H1 (cell line): ENCODE data around the gene BDKRB1. TPM values are rescaled to one million over a fixed set of nuclear protein-coding genes. Genes with fewer than 3 reads are reported as not detected.

Source experiments
- CTCF ChIA-PET: fragments of 300-600 bp; sonication (Branson Sonifier 250); formaldehyde crosslinking; loops from one replicate; lab custom pipeline; 2021; ENCODE audit not compliant: partially characterized antibody; lab: Charles Lee
- POLR2A ChIA-PET: fragments of 300-600 bp; sonication (Branson Sonifier 250); formaldehyde crosslinking; loops from one replicate; lab custom pipeline; 2021; ENCODE audit warnings: inconsistent platforms; ENCODE audit not compliant: partially characterized antibody; lab: Charles Lee
- DNase-seq, 2 experiments: peaks; one replicate each; pipeline versions ENCODE4 v3.0.0 to v3.0.0-alpha.2; 2010 to 2022; ENCODE audit warnings: low spot score in 2 of 2, low read depth in 1 of 2, mixed read lengths in 1 of 2
- FAIRE-seq: peaks from 2 replicates; lab custom pipeline; 2011; peaks lifted over from hg19 to GRCh38; lab: Jason Lieb, UNC
- H2AFZ ChIP-seq: 2 replicates; pipeline ENCODE4 v1.8.1; 2012; ENCODE audit warnings: low read length, inconsistent platforms
- H2AK5ac ChIP-seq: 2 replicates; pipeline ENCODE4 v1.6.1; 2013; ENCODE audit warnings: low read depth, low read length
- H2BK120ac ChIP-seq: replicated peaks from 2 replicates; pipeline ENCODE3; 2013; ENCODE audit warnings: low read depth, low read length, inconsistent platforms
- H2BK12ac ChIP-seq: 2 replicates; pipeline ENCODE4 v1.6.1; 2013; ENCODE audit warnings: low read depth, low read length
- H2BK15ac ChIP-seq: 2 replicates; pipeline ENCODE4 v1.6.1; 2013; ENCODE audit warnings: low read length
- H2BK20ac ChIP-seq: 2 replicates; pipeline ENCODE4 v1.6.1; 2013; ENCODE audit warnings: low read length
- H2BK5ac ChIP-seq: 2 replicates; pipeline ENCODE4 v1.6.1; 2013; ENCODE audit warnings: low read depth, low read length
- H3K14ac ChIP-seq: 2 replicates; pipeline ENCODE4 v1.6.1; 2013; ENCODE audit warnings: inconsistent platforms; ENCODE audit not compliant: insufficient read length
- H3K18ac ChIP-seq: 2 replicates; pipeline ENCODE4 v1.6.1; 2013; ENCODE audit warnings: low read length; ENCODE audit errors: extremely low read depth
- H3K23ac ChIP-seq: 2 replicates; pipeline ENCODE4 v1.6.1; 2013; ENCODE audit warnings: inconsistent platforms; ENCODE audit not compliant: insufficient read length
- H3K23me2 ChIP-seq: 2 replicates; pipeline ENCODE4 v1.6.1; 2013; ENCODE audit warnings: low read depth, low read length
- H3K27ac ChIP-seq: 2 replicates; pipeline ENCODE4 v1.6.1; 2011; ENCODE audit warnings: low read depth, low read length, inconsistent platforms
- H3K27me3 ChIP-seq, 4 experiments: replicated peaks in 1 of 4; 1 replicate in 1 of 4; 2 replicates in 3 of 4; pipeline versions ENCODE4 v1.6.1 to v1.8.1; 2011 to 2013; ENCODE audit warnings: low read length in 3 of 4, mild to moderate bottlenecking in 3 of 4, inconsistent platforms in 2 of 4, mixed read lengths in 2 of 4, moderate library complexity in 1 of 4; ENCODE audit not compliant: control insufficient read depth in 3 of 4, insufficient read depth in 3 of 4; ENCODE audit errors: extremely low read depth in 1 of 4
- H3K36me3 ChIP-seq, 4 experiments: 2 replicates each; pipeline versions ENCODE4 v1.6.1 to v1.8.1; 2011 to 2013; ENCODE audit warnings: mild to moderate bottlenecking in 4 of 4, low read length in 3 of 4, moderate library complexity in 2 of 4, control low read depth in 1 of 4, inconsistent platforms in 1 of 4; ENCODE audit not compliant: insufficient read depth in 4 of 4, control insufficient read depth in 2 of 4
- H3K4ac ChIP-seq: replicated peaks from 2 replicates; pipeline ENCODE3; 2013; ENCODE audit warnings: low read length, low read depth, mixed read lengths, inconsistent platforms; ENCODE audit not compliant: insufficient read length
- H3K4me1 ChIP-seq, 4 experiments: replicated peaks in 1 of 4; 1 replicate in 1 of 4; 2 replicates in 3 of 4; pipeline versions ENCODE4 v1.6.1 to v1.8.1; 2011 to 2013; ENCODE audit warnings: low read length in 3 of 4, inconsistent platforms in 2 of 4, mixed read lengths in 1 of 4; ENCODE audit not compliant: insufficient read depth in 4 of 4, control insufficient read depth in 3 of 4
- H3K4me2 ChIP-seq, 2 experiments: 2 replicates each; pipeline versions ENCODE4 v1.6.1 to v1.8.1; 2011 to 2013; ENCODE audit warnings: low read depth in 2 of 2, low read length in 2 of 2, control low read depth in 1 of 2, inconsistent platforms in 1 of 2, mild to moderate bottlenecking in 1 of 2; ENCODE audit not compliant: insufficient read depth in 1 of 2
- H3K4me3 ChIP-seq, 4 experiments: fragments of 200-600, 300-600 bp in 1 of 4; sonication (generic), shearing (Covaris generic), sonication (Bioruptor Twin) in 1 of 4; 2 replicates each; pipeline versions ENCODE4 v1.5.1 to v1.8.1; 2011 to 2016; ENCODE audit warnings: low read length in 4 of 4, low read depth in 3 of 4, control low read depth in 2 of 4, inconsistent platforms in 2 of 4, mild to moderate bottlenecking in 2 of 4, mixed read lengths in 1 of 4, moderate library complexity in 1 of 4; ENCODE audit not compliant: insufficient read depth in 2 of 4; ENCODE audit errors: extremely low read depth in 1 of 4
- H3K56ac ChIP-seq: replicated peaks from 2 replicates; pipeline ENCODE3; 2013; ENCODE audit warnings: low read depth, mild to moderate bottlenecking, mixed read lengths, low read length, inconsistent platforms; ENCODE audit not compliant: insufficient read length
- H3K79me1 ChIP-seq: 2 replicates; pipeline ENCODE4 v1.6.1; 2013; ENCODE audit warnings: low read depth, low read length, control low read depth
- H3K79me2 ChIP-seq, 2 experiments: 2 replicates each; pipeline versions ENCODE4 v1.6.1 to v1.8.1; 2012 to 2013; ENCODE audit warnings: low read length in 2 of 2, mild to moderate bottlenecking in 2 of 2, inconsistent platforms in 1 of 2; ENCODE audit not compliant: insufficient read depth in 2 of 2, control insufficient read depth in 1 of 2
- H3K9ac ChIP-seq, 4 experiments: replicated peaks in 1 of 4; 1 replicate in 1 of 4; 2 replicates in 3 of 4; pipeline versions ENCODE4 v1.6.1 to v1.8.1; 2011 to 2013; ENCODE audit warnings: low read depth in 3 of 4, low read length in 3 of 4, control low read depth in 2 of 4, mild to moderate bottlenecking in 2 of 4, moderate library complexity in 2 of 4, inconsistent platforms in 1 of 4; ENCODE audit errors: extremely low read depth in 1 of 4
- H3K9me3 ChIP-seq, 2 experiments: 2 replicates each; pipeline versions ENCODE4 v1.6.1 to v1.8.1; 2012 to 2013; ENCODE audit warnings: mild to moderate bottlenecking in 2 of 2, moderate library complexity in 2 of 2, control low read depth in 1 of 2, inconsistent platforms in 1 of 2, low read depth in 1 of 2, low read length in 1 of 2, mixed read lengths in 1 of 2; ENCODE audit not compliant: insufficient read depth in 2 of 2
- H4K20me1 ChIP-seq, 2 experiments: replicated peaks in 1 of 2; 2 replicates each; pipeline versions ENCODE3 to v1.8.1; 2011 to 2013; ENCODE audit warnings: inconsistent platforms in 2 of 2, low read length in 2 of 2, mild to moderate bottlenecking in 1 of 2; ENCODE audit not compliant: insufficient read depth in 2 of 2, control insufficient read depth in 1 of 2
- H4K5ac ChIP-seq: 2 replicates; pipeline ENCODE4 v1.6.1; 2013; ENCODE audit warnings: low read length, low read depth, mixed read lengths, inconsistent platforms; ENCODE audit not compliant: insufficient read length
- H4K8ac ChIP-seq: 2 replicates; pipeline ENCODE4 v1.8.0; 2013; ENCODE audit warnings: mild to moderate bottlenecking, moderate library complexity, low read length, inconsistent platforms; ENCODE audit not compliant: insufficient read depth; ENCODE audit errors: extremely low read depth
- H4K91ac ChIP-seq: replicated peaks from 2 replicates; pipeline ENCODE3; 2013; ENCODE audit warnings: low read length, mixed read lengths, inconsistent platforms; ENCODE audit not compliant: insufficient read length
- ASH2L ChIP-seq: fragments of 200-600, 300-600 bp; sonication (generic); IDR thresholded peaks from one replicate; pipeline ENCODE4 v1.7.1; 2017; ENCODE audit warnings: low read length
- ATF3 ChIP-seq: IDR thresholded peaks from 2 replicates; pipeline ENCODE4 v1.6.1; 2011; ENCODE audit warnings: low read depth, mild to moderate bottlenecking, low read length; ENCODE audit not compliant: insufficient read depth
- JUN ChIP-seq: IDR thresholded peaks from 2 replicates; pipeline ENCODE4 v1.6.1; 2011; ENCODE audit warnings: low read depth, mild to moderate bottlenecking, improper control_type of control experiment, low read length
- MAFK ChIP-seq: IDR thresholded peaks from 2 replicates; pipeline ENCODE4 v1.6.1; 2012; ENCODE audit warnings: low read depth, mild to moderate bottlenecking, improper control_type of control experiment, low read length
- NANOG ChIP-seq: IDR thresholded peaks from 2 replicates; pipeline ENCODE4 v1.6.1; 2011; ENCODE audit warnings: low read length, low read depth, mild to moderate bottlenecking, inconsistent platforms; ENCODE audit not compliant: insufficient read depth, poor library complexity, severe bottlenecking
- RAD21 ChIP-seq, 2 experiments: IDR thresholded peaks in 1 of 2; conservative IDR thresholded peaks in 1 of 2; 2 replicates each; pipeline ENCODE4 v1.6.1; 2011; ENCODE audit warnings: low read depth in 2 of 2, low read length in 2 of 2, improper control_type of control experiment in 1 of 2, inconsistent platforms in 1 of 2, mild to moderate bottlenecking in 1 of 2, moderate library complexity in 1 of 2
- SUZ12 ChIP-seq: fragments of 200-600 bp; sonication (generic); IDR thresholded peaks from 2 replicates; pipeline ENCODE4 v1.6.1; 2012; ENCODE audit warnings: mild to moderate bottlenecking, inconsistent platforms, low read length, moderate library complexity, mixed read lengths
- TAF1 ChIP-seq: IDR thresholded peaks from 2 replicates; pipeline ENCODE4 v1.6.1; 2011; ENCODE audit warnings: mild to moderate bottlenecking, low read depth, low read length
- WGBS, 2 experiments: shearing (Covaris generic) in 1 of 2; methylation state at CpG; one replicate each; pipeline versions ENCODE4 v1.1.6 to v1.1.7; 2013 to 2015; ENCODE audit warnings: low lambda C conversion rate in 2 of 2, mixed read lengths in 2 of 2, inconsistent platforms in 1 of 2, low coverage in 1 of 2, missing lambda C conversion rate in 1 of 2; ENCODE audit not compliant: insufficient replicate concordance in 2 of 2, insufficient coverage in 1 of 2, insufficient read length in 1 of 2; ENCODE audit errors: extremely low coverage in 1 of 2, missing lambda C conversion rate in 1 of 2; 5-methylcytosine and 5-hydroxymethylcytosine counted together
- polyA plus RNA-seq, 7 experiments: library from polyadenylated mRNA; depleted of rRNA in 3 of 7; stranded (reverse) in 5 of 7; unstranded in 2 of 7; fragments of >200 nt in 5 of 7; fragments of 200-250 nt in 2 of 7; gene quantifications; 1 replicate in 5 of 7; 2 replicates in 1 of 7; 4 replicates in 1 of 7; pipeline versions ENCODE4 v1.2.1 to v1.2.3, GENCODE V29; 2011 to 2013; ENCODE audit warnings: missing spikeins in 2 of 7, mixed read lengths in 2 of 7
- total RNA-seq: library from RNA; stranded (reverse); fragmentation: NEBNext Ultra II Directional; extraction: Animal tissue kit (Norgen Biotek cat#: 25700); gene quantifications from 2 replicates; pipeline ENCODE4 v1.2.1, GENCODE V29; 2021

BDKRB1 gene
- total and polyA plus RNA-seq, 2 of the 8 experiments (the other 6 are each of a cell fraction or from before 2014, with no cell fraction given), result 0.27 TPM; not detected in 1

- H3K4me2 ChIP-seq, result no peak overlapping the region
- H3K4ac ChIP-seq, result no peak overlapping the region
- H3K27me3 ChIP-seq, result no peaks in the 10 kb centered on the region
- H3K27ac ChIP-seq, result no peak overlapping the region
- H3K9ac ChIP-seq, result no peak overlapping the region
- H2BK5ac ChIP-seq, result no peak overlapping the region
- H2BK12ac ChIP-seq, result no peak overlapping the region
- TF ChIP-seq TAF1, result no peak
- TF ChIP-seq RAD21 (IDR thresholded peaks at IDR 0.05 in 1 of 2, conservative IDR thresholded peaks at IDR 0.05 in 1 of 2; ENCODE audit: low read depth in 2 of 2, low read length in 2 of 2), result no peak
- no peak for TF ChIP-seq ASH2L
- no peak for TF ChIP-seq MAFK
- no peak for TF ChIP-seq SUZ12
- TF ChIP-seq NANOG, result no peak
- TF ChIP-seq JUN, result no peak
- TF ChIP-seq ATF3, result no peak
- H3K14ac ChIP-seq, result no peak overlapping the region
- 87% methylated on average over 4 of the region's 4 CpGs; no CpG with 5 or more reads in 1 of the 2 experiments for WGBS, 2 experiments
- no peak overlapping the region for H3K23ac ChIP-seq
- no peak overlapping the region for H3K4me3 ChIP-seq
- no peak overlapping the region for H2AFZ ChIP-seq
- no peak overlapping the region for H3K18ac ChIP-seq
- H2AK5ac ChIP-seq, result no peak overlapping the region
- H4K5ac ChIP-seq, result no peak overlapping the region
- no peaks in the 10 kb centered on the region; a peak in 1 of 7 replicates for H3K4me1 ChIP-seq
- H3K9me3 ChIP-seq, result peaks cover 0 to 7% of the 10 kb centered on the region in 2 experiments; a peak in 2 of 4 replicates
- H4K91ac ChIP-seq, result no peak overlapping the region
- H4K8ac ChIP-seq, result no peak overlapping the region
- H2BK20ac ChIP-seq, result no peak overlapping the region
- no peak overlapping the region for H2BK120ac ChIP-seq
- H3K56ac ChIP-seq, result no peak overlapping the region
- no peak for FAIRE-seq
- POLR2A ChIA-PET, result interaction anchor here (0.7 kb wide), 1 partner anchor 11 kb away, joined by 3 read pairs; no protein-coding TSS in a partner anchor
- CTCF ChIA-PET, result interaction anchor here (1.0 to 2.6 kb wide), 4 partner anchors 9 to 158 kb away, joined by 3 to 7 read pairs (median 4); no protein-coding TSS in a partner anchor
- H2BK15ac ChIP-seq, result no peak overlapping the region
- H3K36me3 ChIP-seq, result no peaks in the 10 kb centered on the region
- no peaks in the 10 kb centered on the region for H3K79me2 ChIP-seq
- DNase-seq, result no peak
- no peaks in the 10 kb centered on the region for H4K20me1 ChIP-seq
- no peaks in the 10 kb centered on the region for H3K79me1 ChIP-seq
- H3K23me2 ChIP-seq, result no peaks in the 10 kb centered on the region
Measured at GRCh38 chr14:96256407-96256806, 397 bp downstream of the BDKRB1 start.
